Astrocyte (in vitro differentiated cells and primary cell): ENCODE results near the gene AZU1.

Experiments
- EZH2 ChIP-seq: IDR thresholded peaks from 2 replicates; pipeline ENCODE4 v1.6.1; 2012; ENCODE audit warnings: mild to moderate bottlenecking, low read length, inconsistent platforms; ENCODE audit not compliant: insufficient read depth
- TF ChIP-seq, protein P1 (sequence below): IDR thresholded peaks from 2 replicates; pipeline ENCODE4 v1.5.1; 2011; ENCODE audit warnings: low read depth, mild to moderate bottlenecking, inconsistent platforms, low read length, moderate library complexity; ENCODE audit not compliant: insufficient read depth

DNA sequence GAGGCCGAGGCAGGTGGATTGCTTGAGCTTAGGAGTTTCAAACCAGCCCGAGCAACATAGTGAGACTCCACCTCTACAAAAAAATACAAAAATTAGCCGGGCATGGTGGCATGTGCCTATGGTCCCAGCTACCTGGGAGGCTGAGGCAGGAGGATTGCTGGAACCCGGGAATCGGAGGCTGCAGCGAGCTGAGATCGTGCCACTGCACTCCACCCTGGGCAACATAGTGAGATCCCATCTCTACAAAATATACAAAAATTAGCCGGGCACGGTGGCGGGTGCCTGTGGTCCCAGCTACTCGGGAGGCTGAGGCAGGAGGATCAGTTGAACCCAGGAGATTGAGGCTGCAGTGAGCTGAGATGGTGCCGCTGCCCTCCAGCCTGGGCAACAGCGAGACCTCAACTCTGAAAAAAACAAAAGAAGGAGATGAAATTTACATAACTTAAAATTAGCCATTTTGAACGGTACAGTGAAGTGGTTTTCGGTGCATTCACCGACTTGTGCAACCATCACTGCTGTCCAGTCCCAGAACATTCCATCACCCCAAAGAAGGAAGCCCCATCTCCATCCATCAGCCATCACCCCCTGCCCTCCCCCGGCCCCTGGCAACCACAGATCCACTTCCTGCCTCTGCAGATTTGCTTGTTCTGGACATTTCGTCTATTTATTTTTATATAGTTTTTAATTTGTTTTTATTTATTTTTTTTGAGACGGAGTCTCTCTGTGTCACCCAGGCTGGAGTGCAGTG is 1.6 kb upstream of the AZU1 start:
- TF ChIP-seq, protein P1, sequence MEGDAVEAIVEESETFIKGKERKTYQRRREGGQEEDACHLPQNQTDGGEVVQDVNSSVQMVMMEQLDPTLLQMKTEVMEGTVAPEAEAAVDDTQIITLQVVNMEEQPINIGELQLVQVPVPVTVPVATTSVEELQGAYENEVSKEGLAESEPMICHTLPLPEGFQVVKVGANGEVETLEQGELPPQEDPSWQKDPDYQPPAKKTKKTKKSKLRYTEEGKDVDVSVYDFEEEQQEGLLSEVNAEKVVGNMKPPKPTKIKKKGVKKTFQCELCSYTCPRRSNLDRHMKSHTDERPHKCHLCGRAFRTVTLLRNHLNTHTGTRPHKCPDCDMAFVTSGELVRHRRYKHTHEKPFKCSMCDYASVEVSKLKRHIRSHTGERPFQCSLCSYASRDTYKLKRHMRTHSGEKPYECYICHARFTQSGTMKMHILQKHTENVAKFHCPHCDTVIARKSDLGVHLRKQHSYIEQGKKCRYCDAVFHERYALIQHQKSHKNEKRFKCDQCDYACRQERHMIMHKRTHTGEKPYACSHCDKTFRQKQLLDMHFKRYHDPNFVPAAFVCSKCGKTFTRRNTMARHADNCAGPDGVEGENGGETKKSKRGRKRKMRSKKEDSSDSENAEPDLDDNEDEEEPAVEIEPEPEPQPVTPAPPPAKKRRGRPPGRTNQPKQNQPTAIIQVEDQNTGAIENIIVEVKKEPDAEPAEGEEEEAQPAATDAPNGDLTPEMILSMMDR = no peak
- no peak for TF ChIP-seq EZH2
